Activated CD4-positive, alpha-beta T cell treated with anti-CD3 and anti-CD28 coated beads, Interleukin-2, amount 50 U/mL, for 48 hours (primary cell): ENCODE data around the gene ARHGAP22.

Source experiments
- DNase-seq, 2 experiments: peaks; one replicate each; pipeline ENCODE4 v3.0.0-alpha.2; 2020

Gene ARHGAP22

DNA sequence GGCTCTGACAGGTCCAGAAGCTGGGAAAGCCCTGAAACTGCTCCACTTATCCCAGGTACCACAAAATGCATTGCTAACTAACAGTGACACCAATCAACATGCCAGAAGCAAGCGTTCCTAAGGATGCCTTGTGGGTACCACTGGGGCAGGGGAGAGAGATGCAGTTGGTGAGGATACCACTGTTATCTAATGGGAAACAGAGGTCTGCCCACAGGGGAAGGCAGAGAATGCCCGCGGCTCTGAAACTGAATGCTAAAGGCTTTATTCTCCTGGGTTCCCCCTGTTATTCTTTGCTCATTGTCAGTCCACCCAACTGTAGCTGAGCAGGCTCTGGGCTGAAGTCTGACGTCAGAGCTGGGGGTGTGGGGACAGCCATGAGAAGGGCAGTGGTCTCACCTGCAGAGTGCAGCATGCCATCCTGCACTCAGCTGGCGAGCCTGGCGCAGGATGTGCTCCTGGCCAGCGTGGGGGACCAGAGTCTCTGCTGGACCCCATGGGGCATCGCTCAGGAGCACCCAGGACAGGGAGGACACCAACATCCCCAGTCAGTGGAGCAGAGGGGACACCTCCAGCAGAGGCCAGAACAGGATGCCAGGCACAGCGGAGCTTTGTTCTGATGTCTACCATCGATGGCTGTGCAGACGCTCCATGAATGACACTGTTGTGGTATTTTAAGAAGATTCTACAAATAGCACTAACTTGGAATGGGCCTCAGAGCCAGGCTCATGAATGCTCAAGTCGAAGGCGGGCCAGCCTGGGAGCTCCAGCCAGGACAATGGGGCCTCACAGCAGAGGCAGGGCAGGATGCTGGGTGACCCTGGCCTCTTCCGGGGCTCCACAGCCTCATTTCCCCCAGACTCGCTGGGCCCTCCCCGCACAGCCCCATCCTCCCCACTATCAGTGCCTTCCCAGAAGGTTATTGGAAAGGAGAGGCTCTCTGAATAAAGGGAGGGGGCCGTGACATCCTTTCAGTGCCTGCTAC lies 95.8 kb downstream of the ARHGAP22 start:
- DNase-seq = no peak

DNA sequence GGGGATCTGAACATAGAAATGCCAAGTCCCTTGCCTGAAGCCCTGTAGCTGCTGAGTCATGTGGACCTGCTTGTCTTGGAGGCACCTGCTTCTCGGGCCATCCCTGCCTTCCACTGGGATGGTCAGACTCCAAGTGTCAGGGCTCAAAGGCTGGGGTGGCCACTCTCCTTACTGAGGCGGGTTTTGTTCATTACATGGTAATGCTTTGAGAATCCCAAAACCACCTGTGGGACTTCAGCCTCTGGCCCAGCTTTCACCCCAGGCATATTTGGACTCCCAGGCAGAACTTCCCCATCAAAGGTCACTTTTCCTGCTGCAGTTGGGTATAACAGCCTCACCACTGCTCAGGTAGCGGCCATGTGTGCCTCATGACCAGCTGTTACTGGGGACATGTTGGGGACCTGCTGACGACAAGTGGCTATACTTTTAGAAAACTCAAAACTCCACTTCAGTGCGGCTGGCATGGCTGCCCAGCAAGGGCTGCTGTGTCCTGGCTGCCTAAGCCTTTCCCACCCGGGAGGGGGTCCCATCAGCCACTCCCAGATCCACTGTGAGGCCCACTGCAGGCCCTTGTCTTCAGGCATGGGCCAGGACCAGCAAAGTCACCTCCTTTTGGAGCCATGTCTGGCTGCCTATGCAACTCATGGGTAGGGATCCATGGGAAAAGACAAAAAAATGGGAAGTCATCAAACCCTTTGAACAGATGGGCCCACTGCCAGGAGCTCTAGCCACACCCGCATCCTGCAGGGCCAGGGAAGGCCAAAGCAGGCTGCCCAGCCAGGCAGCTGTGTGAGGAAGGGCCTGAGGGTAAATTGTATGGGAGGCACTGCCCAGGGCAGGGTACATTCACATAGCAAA lies 96.7 kb downstream of the ARHGAP22 start:
- DNase-seq = no peak

DNA sequence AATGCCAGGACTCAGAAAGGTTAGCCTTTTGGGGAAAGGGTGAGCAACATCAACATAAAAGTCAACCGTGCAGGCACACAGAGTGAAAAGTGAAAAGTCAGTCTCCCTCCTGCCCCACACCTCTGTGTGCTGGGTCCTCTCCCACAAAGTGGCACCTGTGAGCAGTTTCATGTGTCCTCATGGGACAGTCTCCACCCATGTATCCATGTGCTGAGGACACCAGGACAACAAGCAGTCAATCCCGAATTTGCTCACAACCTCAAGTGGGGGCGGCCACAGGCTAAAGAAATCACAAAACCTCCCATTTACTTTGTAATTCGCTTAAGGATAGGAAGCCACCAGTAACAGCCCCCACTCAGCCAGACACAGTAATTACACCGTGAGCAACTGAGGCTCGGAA lies 97.4 kb downstream of the ARHGAP22 start:
- no peak for DNase-seq

DNA sequence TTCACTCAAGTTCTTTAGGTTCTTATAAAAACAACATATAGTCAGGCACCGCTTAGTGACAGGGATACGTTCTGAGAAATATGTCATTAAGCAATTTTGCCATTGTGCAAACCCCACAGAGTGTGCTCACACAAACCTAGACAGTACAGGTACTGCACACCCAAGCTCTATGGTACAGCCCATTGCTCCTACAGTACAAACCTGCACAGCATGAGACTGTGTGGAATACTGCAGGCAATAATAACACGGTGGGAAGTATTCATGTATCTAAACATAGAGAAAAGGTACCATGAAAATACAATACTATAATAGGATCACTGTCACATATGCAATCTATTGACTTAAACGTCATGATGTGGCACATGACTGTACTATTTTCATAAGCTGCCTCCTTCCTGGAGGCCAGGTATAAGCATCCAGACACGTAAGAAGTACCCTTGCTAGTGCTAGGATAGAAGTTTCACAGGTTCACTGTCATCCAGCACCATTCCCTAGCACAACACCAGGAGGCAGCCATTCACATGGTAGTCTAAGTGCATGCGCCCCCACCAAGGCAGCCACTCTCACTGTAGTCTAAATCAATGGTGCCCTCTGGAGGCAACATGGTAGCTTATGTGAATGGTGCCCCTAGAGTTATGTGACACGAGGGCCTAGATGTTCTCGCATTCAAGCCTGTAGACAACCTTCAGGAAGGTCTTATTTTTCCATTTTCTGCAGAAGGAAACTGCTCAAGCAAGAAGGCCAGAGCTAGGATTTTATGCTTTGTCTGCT lies 98.5 kb downstream of the ARHGAP22 start:
- peak in 1 of 2 experiments; percentile 16 for DNase-seq

DNA sequence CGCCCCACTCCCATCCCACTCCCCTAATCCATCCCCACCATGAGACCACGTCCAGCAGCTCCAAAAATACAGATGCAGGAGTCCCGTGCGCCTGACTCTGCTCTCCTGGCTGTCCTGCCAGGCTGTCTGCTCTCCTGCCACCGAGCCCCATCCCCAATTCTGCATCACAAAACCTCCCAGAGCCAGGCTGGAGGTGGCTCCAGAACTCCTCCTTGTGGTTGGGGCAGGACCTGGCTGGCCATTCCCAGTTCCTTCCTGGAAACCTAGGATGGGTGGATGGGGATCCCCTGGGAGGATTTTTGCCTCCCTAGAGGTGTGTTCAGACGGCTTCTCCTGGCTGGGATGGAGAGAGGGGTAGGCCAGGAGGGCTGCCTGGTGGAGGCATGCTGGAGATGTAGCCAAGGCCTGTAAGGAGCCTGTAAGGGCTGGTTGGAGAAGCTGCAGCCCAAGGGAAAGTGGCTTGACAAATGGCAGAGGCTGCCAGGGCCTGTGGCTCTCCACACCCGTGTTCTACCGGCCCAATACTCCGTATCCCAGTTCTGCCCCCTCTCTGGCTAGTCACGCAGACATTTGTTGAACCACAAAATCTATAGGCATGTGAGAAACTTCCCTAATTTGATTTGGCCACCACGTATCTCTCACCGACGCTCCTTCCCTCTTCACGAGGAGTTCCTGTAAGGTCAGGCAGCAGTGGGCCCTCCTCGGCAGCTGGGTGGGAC lies 99.3 kb downstream of the ARHGAP22 start:
- no peak for DNase-seq

DNA sequence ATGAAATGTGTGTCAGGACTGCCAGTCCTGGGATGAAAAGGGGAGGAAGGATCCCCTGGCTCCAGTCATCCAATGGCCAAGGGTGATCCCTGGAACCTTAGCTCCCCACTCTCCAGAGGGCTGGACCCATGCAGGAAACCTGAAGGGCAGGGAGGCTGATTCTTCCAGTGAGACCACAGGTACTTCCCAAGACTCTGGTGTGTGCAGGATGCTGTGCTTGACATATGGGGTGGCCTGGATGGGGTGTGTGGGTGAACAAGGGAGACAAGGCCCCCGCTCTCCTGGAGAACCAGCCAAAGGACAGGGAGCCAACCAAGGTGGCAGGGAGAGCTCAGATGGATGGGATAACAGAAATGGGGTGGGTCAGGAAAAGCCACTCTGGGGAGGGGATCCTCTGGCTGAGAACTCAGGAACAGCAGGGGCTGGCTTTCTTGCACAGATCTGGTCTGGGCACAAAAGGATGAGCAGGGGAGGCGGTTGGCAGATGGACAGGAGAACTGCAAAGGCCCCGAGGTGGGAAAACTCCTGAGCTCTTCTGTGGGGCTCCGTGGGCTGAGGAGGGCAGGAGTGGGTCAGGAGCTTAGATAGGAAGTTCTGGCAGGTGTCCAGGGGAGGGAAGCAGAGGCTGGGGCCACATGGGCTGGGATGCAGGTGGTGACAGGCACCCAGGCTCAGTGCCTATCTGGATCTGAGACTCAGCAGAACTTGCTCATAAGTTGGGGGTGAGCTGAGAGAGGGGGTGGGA lies 100.6 kb downstream of the ARHGAP22 start:
- DNase-seq = no peak

DNA sequence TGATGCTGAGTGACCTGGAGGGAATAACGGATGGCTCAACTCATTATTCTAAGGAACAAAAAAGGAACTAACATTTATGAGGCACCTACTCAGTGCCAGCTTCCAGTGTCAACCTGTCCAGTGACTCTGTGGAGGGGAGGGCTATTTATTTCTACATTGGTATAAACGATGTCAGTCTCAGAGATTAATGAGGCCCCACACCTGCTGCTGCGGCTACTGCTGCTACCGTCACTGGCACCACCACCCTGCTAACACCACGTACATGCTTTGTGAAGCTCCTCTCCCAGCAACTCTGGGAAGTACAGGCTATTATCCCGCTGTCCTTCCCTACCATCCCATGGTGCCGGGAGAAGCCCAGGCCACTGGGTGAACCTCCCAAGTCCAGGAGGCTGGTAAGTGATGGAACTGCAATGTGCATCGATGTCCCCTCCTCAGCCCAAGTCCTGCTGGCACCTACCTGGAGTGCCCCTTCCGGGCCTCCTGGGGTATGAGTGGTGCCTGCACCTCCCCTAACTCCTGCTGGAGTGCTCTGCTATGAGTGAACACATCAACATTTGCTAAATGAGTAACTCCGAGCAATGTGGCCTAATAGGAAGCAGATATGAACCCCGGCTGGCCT lies 101.5 kb downstream of the ARHGAP22 start:
- DNase-seq = no peak

DNA sequence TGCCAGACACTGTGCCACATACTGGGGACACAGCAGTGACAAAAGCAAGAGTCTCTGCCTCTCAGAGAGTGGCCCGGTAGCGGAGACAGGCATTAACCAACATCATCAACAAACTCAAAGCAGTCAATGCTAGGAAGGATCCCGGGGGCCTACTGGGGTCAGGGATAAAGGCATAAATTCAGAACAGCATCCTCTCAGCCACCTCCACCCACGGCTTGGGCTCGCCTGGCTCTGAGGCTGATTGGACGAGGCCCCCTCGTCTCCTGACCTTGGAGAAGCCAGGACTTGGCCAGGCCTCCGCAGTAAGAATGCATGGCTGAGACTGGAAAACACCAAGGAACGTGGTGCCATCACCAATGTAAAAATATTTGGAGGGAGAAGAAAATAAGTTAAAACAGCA lies 102.1 kb downstream of the ARHGAP22 start:
- DNase-seq = no peak

DNA sequence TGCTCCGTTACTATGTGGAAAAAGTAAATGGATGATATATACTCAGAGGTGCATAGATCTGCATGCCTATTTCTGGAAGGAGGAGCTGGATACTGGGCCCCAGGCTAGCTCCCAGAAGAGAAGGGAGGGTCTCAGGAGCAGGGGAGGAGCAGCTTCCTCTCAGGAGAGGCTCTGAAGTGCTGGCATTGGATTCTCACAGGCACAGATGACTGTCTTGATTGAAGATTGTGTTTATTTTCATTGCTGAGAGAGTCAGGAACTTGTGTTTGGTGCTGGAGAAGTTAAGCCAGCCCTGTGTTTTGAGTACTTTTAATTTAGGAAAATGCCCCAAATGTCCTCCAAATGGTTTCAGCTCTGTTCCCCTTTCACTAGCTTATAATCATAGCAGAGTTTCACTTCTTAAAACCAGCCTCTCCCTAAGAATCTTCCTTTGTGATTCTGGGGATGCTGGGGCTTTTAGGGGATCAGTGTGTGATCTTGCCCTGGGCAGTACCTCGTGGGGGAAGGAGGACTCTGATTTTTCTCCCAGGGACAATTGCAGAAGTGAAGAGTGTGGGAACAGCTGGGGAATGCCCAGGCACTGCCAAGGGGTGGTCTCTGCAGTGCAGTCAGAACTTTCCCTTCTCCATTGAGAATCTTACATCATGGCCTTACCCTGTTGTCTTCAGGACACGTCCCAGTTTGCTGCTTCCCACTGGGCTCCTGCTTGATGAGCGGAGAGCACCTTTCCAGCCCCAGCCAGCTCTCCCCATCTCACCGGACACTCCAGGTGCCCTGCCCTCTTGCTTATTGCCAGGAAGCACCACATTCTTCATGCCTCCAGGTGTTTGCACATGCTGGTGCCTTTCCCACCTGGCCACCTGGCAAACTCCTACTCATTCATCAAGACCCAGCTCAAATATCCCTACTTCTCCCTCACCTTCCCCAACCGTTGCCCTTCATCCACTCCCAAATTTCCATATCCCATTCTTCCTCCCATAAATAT lies 102.8 kb downstream of the ARHGAP22 start:
- no peak for DNase-seq

DNA sequence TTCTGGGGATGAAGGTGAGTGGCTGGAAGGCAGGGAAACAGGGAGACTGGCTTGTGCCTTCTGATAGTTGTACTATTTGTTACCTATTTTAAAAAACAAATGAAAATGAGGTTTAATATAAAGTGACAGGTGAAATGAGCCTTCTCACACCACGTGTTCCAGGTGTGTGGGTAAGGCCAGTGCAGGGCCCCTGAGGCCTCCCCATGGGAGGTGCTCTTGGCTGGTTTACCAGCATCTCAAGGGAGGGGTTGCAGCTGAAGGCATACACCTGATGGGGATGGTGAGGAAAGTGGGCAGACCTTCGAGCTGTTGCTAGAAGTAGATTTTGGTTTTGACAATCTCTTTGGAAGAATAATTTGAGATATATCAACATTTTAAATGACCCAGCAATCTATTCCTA lies 103.6 kb downstream of the ARHGAP22 start:
- DNase-seq = no peak

DNA sequence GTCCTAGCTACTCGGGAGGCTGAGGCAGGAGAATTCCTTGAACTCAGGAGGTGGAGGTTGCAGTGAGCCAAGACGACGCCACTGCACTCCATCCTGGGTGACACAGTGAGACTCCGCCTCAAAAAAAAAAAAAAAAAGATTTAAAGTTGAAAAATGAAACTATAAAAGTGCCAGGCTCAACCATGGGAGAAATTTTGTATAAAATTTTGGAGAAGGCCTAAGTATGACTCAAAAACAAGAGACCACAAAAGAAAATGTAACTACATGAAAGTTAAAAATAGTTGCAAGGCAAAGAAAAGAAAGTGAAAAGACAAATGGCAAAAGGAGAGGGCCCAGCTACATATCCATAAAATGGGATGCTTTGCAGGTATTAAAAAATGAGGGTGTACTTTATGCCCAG lies 104.1 kb downstream of the ARHGAP22 start:
- no peak for DNase-seq

DNA sequence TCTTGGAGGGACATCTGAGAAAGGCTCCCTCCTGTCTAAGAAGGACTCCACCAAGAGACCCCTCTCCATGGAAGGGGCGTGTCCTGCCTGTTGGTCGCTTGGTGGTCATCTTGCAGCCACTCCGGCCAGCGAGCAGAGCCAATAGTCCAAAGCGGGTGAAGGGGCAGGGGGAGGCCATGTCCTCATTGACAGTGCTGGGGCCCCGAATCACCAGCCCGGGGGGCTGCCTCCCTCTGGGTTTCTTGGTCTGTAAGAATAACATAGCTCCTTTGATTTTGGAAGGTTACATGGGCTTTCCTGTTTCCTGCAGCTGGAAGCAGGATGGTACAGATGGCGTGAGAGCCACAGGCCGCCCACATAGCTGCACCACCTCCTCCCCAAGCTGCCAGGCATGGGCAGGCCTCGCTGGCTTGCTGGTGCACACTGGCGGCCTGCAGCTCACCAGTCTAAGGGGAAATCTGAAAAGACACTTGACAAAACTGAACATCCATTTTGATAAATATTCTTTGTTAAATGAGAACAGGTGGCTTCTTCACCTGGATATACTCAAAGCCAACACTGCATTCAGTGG lies 105.8 kb downstream of the ARHGAP22 start:
- no peak for DNase-seq

DNA sequence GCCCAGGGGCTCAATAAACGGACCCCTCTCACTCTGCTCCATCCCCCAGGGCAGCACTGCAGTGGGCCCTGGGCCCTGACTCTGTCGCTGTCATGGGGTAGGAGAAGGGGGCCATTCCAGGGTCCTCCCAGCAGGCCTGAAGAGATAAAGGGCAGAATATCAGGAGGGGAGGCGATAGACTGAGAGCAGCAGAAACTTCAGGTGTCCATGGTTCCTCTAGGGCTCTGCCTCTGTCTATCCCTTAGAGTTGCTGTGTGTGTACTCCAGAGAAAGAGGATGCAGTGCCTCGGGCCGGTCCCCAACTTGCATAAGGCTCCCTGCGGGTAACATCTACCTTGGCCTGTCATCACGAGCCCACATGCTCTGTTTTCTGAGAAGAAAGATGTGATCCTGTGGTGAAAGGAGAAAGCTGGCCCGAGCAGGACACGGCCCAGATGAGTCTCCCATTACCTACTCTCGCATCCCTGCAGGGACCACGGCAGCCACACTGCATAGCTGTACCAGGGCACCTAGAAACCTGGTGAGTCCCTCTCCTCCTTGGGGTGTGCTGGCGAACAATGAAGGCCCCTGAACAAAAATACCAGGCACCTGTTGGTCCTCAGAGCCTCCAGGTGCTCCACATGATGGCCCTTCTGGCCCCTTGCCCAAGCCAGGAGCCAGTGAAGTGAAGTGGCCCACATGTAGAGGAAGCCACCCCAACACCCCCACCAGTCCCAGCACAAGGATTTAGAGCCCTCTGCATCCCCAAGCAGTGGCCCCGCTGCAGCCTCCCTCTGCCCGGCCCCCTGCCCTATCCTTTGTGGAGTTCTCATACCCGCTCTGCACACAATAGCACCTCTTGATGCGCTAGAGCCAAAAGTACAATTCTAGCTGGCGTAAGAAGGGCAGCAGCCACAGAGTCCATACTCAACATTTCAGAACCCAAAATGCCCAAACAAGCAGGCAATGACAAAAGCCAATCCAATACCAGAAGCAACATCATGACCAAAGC lies 106.8 kb downstream of the ARHGAP22 start:
- DNase-seq = no peak

DNA sequence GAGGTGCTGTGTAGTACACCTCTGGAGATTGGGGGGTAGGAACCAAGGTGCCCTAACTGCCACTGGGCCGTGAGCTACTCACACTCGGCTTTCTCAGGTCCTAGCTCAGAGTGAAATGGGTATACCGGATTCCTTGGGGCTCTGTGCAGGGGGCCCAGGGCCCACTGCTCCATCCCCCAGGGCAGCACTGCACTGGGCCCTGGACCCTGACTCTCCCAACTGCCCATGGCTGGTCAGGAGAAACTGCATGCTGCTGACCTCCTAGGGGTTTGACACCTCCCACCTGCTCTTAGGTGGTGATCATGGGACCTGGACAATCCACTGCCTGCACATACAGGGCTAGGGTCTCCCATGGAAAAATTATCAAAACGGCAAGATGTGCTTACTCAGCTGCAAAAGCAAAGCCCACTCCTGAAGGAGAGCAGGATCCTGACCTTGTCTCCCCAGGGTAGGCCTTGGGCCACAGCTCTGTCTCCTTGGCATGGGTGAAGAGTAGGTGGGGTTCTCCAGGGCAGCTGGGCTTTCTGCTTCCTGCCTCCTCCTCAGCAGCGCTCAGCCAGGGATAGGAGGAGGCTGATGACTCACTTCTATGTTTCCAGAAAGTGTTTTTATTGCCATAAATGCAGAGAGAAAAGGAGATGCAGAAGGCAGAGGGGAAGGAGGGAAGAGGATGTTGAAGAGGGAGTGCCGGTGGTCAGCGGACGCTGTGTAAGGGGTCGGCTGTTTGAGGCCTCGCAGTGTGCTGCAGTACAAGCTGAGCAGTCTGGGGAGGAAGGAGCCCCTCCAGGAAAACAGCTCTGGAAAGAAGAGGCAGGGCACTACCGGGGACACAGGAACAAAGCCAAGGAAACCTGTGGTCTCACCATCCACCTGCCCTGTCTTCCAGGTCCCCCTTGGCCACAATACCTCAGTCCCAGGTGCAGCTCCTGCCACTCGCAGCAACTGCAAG lies 107.8 kb downstream of the ARHGAP22 start:
- no peak for DNase-seq

DNA sequence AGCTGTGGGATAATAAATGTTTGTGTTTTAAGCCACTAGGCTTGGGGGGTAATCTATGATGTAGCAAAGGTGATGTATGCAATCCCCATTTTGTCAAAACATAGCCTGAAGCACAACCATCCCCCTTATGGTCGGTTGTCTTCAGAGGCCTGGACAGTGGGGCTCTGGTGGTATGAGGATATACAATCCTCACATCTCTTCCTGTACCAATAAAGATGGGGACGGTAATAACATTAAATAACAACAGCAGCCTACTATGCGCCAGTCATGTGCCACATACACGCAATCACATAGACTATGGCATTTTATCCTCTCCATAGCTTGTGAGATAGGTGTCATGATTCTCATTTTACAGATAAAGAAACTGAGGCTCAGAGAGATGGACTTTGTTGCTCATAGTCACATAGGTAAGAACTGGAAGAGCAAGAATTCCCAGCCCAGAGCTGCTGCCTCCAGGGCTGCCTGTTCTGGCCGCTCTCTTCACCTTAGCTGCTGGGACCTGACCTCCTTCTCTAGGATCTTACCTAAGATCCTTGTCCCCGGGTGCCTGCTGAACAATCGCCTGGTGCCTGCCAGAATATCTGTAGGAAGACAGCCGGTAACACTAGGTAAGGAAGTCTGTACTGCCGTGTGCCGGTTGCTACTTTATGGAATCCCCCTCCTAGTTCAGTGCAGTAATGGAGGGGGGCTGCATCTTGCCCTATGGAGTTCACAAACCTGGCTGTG lies 108.6 kb downstream of the ARHGAP22 start:
- DNase-seq = no peak
